ENCODE measurements around the gene TRAF2. TPM values are rescaled to one million over a fixed set of nuclear protein-coding genes. Genes with fewer than 3 reads are reported as not detected.
A peak's percentile ranks its signal among the peaks of the same experiment; 100 is the strongest.

The TRAF2 gene
- total RNA-seq, 2 donors from 2014 or later, result 53.5 to 73.3 TPM

DNA sequence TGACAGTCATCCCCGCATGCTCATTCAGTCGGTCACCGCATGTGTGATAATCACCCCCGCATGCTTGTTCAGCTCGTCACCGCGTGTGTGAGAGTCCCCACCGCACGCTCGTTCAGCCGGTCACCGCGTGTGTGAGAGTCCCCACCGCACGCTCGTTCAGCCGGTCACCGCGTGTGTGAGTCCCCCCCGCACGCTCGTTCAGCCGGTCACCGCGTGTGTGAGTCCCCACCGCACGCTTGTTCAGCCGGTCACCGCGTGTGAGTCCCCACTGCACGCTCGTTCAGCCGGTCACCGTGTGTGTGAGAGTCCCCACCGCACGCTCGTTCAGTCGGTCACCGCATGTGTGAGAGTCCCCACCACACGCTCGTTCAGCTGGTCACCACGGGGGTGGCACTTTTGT lies 3.5 kb downstream of the TRAF2 start:
- Mint-ChIP-seq H3K36me3 (ENCODE audit: insufficient read depth in 2 of 2) (peaks cover 4 to 16% of the 10 kb centered on the region in 2 donors), H3K27me3 (ENCODE audit: low read depth) (no peaks in the 10 kb centered on the region), H3K4me1 (ENCODE audit: low read depth) (peaks cover 22% of the 10 kb centered on the region), H3K9me3 (no peaks in the 10 kb centered on the region), H3K27ac (peak overlapping the region; percentile 42), H3K4me3 (no peak overlapping the region)
- DNase-seq (no peak), ATAC-seq (replicated peaks in 1 of 2) (no peak)

DNA sequence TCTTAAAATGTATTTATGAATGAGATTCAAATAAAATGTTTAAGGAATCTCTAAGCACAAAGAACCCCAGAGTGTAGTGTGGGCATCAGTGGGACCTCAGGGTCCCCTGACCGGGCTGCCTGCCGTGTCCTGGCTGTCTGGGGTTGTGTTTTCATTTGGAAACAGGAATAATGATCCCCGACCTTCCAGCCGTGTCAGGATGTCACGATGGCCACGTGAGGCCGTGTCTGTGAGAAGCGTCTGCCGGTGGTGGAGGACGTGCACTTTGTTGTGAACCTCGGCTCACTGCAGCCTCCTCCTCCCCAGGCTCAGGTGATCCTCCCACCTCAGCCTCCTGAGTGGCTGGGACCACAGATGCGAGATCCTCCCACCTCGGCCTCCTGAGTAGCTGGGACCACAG lies 4.3 kb downstream of the TRAF2 start:
- H3K27ac Mint-ChIP-seq, result no peak overlapping the region
- H3K9me3 Mint-ChIP-seq, result no peaks in the 10 kb centered on the region
- no peak for DNase-seq
- H3K27me3 Mint-ChIP-seq (ENCODE audit: low read depth), result no peaks in the 10 kb centered on the region
- H3K4me3 Mint-ChIP-seq, result no peak overlapping the region
- H3K4me1 Mint-ChIP-seq (ENCODE audit: low read depth), result peaks cover 17% of the 10 kb centered on the region
- H3K36me3 Mint-ChIP-seq (ENCODE audit: insufficient read depth in 2 of 2), result peaks cover 4 to 16% of the 10 kb centered on the region in 2 donors
- no peak for ATAC-seq (replicated peaks in 1 of 2)

DNA sequence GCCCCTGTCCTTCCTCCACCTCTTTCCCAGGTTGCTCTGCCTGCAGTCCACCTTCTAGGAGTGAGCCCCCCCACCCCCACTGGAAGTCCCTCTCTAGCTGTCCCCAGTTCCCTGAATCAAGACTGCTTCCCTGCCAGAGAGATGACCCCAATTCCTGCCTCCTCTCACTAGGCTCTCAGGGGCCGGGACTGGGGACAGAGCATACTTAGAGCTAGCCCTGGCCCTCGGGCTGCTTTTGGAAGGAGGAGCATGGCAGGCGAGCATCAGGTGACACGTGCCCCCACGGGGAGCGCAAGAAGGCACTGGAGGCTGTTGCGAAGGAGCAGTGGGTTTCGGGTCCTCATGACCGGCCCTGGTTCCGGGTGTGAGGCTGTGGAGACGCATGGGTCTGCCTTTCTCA lies 9.7 kb downstream of the TRAF2 start:
- H3K36me3 Mint-ChIP-seq (ENCODE audit: insufficient read depth in 2 of 2), result peaks cover 7 to 22% of the 10 kb centered on the region in 2 donors
- no peak overlapping the region for H3K4me3 Mint-ChIP-seq
- H3K9me3 Mint-ChIP-seq, result no peaks in the 10 kb centered on the region
- ATAC-seq (replicated peaks in 1 of 2) (no peak), DNase-seq (no peak)
- no peaks in the 10 kb centered on the region for H3K27me3 Mint-ChIP-seq (ENCODE audit: low read depth)
- H3K27ac Mint-ChIP-seq, result peak overlapping the region; percentile 9
- H3K4me1 Mint-ChIP-seq (ENCODE audit: low read depth), result peaks cover 21% of the 10 kb centered on the region

DNA sequence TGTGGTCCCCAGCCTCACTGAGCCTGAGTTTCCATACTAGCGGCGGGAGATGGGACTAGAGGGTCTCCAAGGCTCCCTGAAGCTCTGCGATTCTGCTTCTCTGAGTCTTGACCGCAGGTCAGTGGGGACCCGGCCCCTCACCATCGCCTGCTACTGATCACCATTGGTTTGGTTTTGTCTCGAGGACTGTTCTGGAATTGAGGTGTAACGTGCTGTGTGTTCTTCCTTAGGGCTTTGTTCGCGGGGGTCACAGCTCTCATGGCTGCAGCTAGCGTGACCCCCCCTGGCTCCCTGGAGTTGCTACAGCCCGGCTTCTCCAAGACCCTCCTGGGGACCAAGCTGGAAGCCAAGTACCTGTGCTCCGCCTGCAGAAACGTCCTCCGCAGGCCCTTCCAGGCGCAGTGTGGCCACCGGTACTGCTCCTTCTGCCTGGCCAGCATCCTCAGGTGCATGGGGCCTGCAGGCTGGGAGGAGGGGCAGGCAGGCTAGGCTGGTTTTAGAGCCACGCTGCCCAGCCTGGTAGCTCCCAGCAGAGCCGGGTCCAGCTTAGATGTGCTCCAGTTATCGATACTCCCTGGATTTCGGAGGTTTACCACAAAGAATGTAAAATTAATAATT lies 12.3 kb downstream of the TRAF2 start:
- DNase-seq (no peak), ATAC-seq (replicated peaks in 1 of 2) (no peak)
- peaks cover 9 to 28% of the 10 kb centered on the region in 2 donors for H3K36me3 Mint-ChIP-seq (ENCODE audit: insufficient read depth in 2 of 2)
- peaks cover 46% of the 10 kb centered on the region for H3K4me1 Mint-ChIP-seq (ENCODE audit: low read depth)
- H3K4me3 Mint-ChIP-seq, result no peak overlapping the region
- no peaks in the 10 kb centered on the region for H3K9me3 Mint-ChIP-seq
- no peak overlapping the region for H3K27ac Mint-ChIP-seq
- no peaks in the 10 kb centered on the region for H3K27me3 Mint-ChIP-seq (ENCODE audit: low read depth)

DNA sequence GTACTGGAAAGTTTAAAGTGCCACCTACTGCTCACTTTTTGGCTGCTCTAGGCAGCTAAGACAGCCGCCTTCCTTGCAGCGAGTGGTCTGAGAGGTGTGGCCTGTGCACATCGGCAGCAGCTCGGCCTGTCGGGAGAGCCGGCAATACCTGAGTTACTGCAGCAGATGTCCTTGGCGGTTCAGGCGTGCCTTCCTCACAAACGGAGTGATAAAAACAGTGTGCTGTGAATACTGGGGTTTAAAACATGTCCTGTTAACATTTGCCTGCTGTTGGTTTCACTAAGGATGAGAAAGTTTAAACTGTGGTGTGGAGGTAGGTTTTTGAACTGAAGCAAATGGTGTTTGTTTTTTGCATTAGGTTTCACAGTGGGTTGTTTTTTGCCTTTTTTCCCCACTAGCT lies 12.9 kb downstream of the TRAF2 start:
- ATAC-seq (replicated peaks in 1 of 2), result no peak
- Mint-ChIP-seq H3K27me3 (ENCODE audit: low read depth) (no peaks in the 10 kb centered on the region), H3K4me3 (no peak overlapping the region), H3K4me1 (ENCODE audit: low read depth) (peaks cover 47% of the 10 kb centered on the region), H3K36me3 (ENCODE audit: insufficient read depth in 2 of 2) (peaks cover 9 to 28% of the 10 kb centered on the region in 2 donors), H3K27ac (no peak overlapping the region), H3K9me3 (no peaks in the 10 kb centered on the region)
- no peak for DNase-seq

DNA sequence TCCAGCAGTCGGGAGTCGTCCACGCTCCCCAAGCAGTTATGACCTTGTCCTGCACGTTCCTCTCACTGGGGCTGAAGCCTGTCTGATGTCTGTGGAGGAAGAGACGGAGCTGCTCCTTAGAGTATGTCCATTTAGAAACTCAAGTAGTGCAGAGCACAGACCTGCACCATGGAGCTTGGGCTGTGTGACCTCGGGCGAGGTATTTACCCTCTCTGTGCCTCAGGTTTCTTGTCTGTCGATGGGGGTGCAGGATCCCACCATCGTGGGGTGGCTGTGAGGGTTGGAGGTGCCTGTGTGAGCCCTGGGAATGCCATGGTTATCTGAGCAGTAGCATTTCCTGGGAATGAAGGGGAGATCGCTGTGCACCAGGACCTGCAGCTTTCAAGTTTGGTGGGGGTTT lies 14.2 kb downstream of the TRAF2 start:
- Mint-ChIP-seq H3K27me3 (ENCODE audit: low read depth) (no peaks in the 10 kb centered on the region), H3K36me3 (ENCODE audit: insufficient read depth in 2 of 2) (peaks cover 7 to 23% of the 10 kb centered on the region in 2 donors), H3K9me3 (no peaks in the 10 kb centered on the region), H3K4me1 (ENCODE audit: low read depth) (peaks cover 46% of the 10 kb centered on the region), H3K27ac (peak overlapping the region; percentile 82), H3K4me3 (peak overlapping the region; percentile 26 to 35)
- no peak for ATAC-seq (replicated peaks in 1 of 2)
- no peak for DNase-seq

DNA sequence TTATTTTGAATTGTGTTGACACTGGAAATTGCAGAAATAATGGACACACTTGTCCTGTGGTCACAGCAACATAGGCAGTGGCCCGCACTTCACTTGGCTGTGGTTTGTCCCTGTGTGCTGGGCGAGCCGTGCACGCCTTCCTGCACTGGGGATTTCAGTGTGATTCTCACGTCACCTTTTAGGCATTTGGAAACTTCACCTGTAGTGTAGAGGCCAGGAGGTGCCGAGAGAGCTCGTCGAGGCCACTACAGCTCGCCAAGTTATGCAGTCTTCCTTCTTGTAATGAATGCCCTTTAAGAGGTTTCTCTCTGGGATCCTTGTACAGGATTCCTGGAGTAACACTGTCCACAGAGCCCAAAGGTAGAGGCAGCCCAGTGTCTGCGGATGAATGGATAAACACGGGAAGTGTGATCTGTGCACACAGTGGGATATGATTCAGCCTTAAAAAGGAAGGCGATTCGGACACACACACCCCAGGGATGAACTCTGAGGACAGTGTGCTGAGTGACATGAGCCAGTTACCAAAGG lies 14.7 kb downstream of the TRAF2 start:
- DNase-seq (no peak), ATAC-seq (replicated peaks in 1 of 2) (no peak)
- Mint-ChIP-seq H3K36me3 (ENCODE audit: insufficient read depth in 2 of 2) (peaks cover 7 to 25% of the 10 kb centered on the region in 2 donors), H3K27me3 (ENCODE audit: low read depth) (no peaks in the 10 kb centered on the region), H3K4me3 (peak overlapping the region; percentile 82 to 89), H3K27ac (peak overlapping the region; percentile 92), H3K4me1 (ENCODE audit: low read depth) (peaks cover 49% of the 10 kb centered on the region), H3K9me3 (no peaks in the 10 kb centered on the region)

DNA sequence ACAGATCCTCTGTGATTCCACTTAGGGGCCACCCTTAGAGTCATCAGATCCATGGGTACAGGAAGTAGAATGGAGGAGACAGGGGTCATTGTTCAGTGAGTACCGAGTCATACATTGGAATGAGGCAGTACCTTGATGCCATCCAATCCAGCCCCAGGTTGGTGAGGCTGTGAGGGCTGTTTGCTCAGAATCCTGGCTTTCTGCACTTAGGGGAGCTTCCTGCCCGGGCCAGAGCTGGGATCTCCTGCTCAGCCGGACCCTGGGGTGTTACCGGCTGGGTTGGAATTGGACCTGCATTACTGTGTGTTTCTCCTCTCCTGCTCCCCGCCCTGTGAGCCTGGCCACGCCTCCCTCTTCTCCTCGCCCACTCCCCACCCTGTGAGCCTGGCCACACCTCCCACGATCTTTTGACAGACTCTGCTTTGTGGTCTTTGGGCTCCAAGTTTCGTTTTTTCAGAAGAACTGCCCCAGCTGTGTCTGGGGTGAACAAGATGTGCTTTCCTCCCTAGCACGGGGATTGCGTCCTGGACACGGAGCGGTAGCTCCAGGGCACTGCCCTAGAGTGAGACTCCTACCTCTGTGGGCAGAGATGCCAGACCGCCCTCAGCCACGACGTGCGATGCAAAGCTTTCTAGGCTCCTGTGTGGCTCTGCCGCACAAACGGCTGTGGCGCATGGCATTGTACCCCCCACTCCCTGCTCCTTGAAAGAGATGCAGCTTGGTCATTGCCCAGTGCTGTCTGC lies 15.4 kb downstream of the TRAF2 start:
- DNase-seq (peak; percentile 81 to 87), ATAC-seq (replicated peaks in 1 of 2) (peak; percentile 76 to 84)
- Mint-ChIP-seq H3K4me3 (peak overlapping the region; percentile 82 to 89), H3K27ac (peak overlapping the region; percentile 92), H3K36me3 (ENCODE audit: insufficient read depth in 2 of 2) (peaks cover 7 to 27% of the 10 kb centered on the region in 2 donors), H3K4me1 (ENCODE audit: low read depth) (peaks cover 49% of the 10 kb centered on the region), H3K27me3 (ENCODE audit: low read depth) (no peaks in the 10 kb centered on the region), H3K9me3 (no peaks in the 10 kb centered on the region)

DNA sequence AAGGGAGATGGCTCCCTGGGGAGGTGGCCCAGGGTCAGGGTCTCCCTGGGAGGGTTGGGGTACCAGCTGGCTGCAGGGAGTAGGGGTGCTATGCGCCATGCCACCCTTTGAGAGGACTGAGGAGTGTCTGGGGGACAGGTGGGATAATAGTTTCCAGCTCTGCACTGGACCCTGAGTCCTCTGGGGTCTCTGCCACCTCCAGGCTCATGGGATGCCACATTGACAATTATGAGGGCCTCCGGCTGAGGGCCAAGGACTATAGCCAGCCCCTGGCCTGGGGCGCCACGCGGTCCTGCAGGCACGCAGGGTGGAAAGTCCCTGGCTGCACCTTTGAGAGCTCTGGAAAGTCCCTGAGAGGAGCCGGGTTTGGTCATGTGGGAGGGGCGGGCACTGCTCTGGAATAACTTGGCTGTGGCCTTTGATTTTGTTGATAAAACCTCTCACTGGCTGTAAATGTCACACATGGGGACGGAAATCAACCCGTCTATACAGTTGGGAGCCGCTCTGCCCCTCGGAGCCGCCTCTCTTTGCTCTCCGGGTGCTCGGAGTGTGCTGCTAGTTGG lies 16.0 kb downstream of the TRAF2 start:
- Mint-ChIP-seq H3K27me3 (ENCODE audit: low read depth) (no peaks in the 10 kb centered on the region), H3K9me3 (no peaks in the 10 kb centered on the region), H3K27ac (peak overlapping the region; percentile 92), H3K36me3 (ENCODE audit: insufficient read depth in 2 of 2) (peaks cover 10 to 31% of the 10 kb centered on the region in 2 donors), H3K4me1 (ENCODE audit: low read depth) (peaks cover 49% of the 10 kb centered on the region), H3K4me3 (peak overlapping the region; percentile 82 to 89)
- ATAC-seq (replicated peaks in 1 of 2) (peak; percentile 87 to 89), DNase-seq (peak; percentile 87 to 89)

DNA sequence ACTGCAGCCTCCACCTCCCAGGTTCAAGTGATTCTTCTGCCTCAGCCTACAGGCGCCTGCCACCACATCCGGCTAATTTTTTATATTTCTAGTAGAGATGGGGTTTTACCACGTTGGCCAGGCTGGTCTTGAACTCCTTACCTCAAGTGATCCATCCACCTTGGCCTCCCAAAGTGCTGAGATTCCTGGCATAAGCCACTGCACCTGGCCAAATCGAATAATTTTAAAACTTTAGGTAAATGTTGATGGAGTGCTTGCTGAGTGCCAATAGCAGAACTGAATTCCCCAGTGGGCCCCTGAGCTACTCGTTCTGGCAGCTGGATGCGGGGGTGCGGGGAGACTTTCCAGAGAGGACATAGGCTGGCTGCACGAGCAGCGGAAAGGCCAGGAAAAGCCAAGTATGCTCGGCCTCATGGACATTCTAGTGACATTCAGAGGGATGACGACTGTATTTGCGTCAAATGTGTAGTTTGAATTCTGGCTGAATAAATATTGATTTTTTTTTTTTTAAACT lies 16.8 kb downstream of the TRAF2 start:
- H3K4me3 Mint-ChIP-seq, result peak overlapping the region; percentile 22 to 89
- no peaks in the 10 kb centered on the region for H3K27me3 Mint-ChIP-seq (ENCODE audit: low read depth)
- H3K36me3 Mint-ChIP-seq (ENCODE audit: insufficient read depth in 2 of 2), result peaks cover 10 to 34% of the 10 kb centered on the region in 2 donors
- DNase-seq, result no peak
- H3K4me1 Mint-ChIP-seq (ENCODE audit: low read depth), result peaks cover 49% of the 10 kb centered on the region
- peak overlapping the region; percentile 97 for H3K27ac Mint-ChIP-seq
- H3K9me3 Mint-ChIP-seq, result no peaks in the 10 kb centered on the region
- no peak for ATAC-seq (replicated peaks in 1 of 2)

DNA sequence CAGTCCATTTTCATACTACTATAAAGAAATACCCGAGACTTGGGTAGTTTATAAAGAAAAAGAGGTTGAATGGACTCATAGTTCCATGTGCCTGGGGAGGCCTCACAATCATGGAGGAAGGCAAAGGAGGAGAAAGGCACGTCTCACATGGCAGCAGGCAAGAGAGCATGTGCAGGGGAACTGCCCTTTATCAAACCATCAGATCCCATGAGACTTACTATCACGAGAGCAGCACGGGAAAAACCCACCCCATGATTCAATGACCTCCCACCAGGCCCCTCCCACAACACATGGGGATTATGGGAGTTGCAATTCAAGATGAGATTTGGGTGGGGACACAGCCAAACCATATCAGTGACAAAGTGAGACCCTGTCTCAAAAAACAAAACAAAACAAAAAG lies 19.9 kb downstream of the TRAF2 start:
- peak overlapping the region; percentile 86 for H3K27ac Mint-ChIP-seq
- H3K27me3 Mint-ChIP-seq (ENCODE audit: low read depth), result no peaks in the 10 kb centered on the region
- no peak for DNase-seq
- no peak overlapping the region for H3K4me3 Mint-ChIP-seq
- ATAC-seq (replicated peaks in 1 of 2), result no peak
- H3K9me3 Mint-ChIP-seq, result no peaks in the 10 kb centered on the region
- peaks cover 35% of the 10 kb centered on the region for H3K4me1 Mint-ChIP-seq (ENCODE audit: low read depth)
- peaks cover 7 to 27% of the 10 kb centered on the region in 2 donors for H3K36me3 Mint-ChIP-seq (ENCODE audit: insufficient read depth in 2 of 2)

DNA sequence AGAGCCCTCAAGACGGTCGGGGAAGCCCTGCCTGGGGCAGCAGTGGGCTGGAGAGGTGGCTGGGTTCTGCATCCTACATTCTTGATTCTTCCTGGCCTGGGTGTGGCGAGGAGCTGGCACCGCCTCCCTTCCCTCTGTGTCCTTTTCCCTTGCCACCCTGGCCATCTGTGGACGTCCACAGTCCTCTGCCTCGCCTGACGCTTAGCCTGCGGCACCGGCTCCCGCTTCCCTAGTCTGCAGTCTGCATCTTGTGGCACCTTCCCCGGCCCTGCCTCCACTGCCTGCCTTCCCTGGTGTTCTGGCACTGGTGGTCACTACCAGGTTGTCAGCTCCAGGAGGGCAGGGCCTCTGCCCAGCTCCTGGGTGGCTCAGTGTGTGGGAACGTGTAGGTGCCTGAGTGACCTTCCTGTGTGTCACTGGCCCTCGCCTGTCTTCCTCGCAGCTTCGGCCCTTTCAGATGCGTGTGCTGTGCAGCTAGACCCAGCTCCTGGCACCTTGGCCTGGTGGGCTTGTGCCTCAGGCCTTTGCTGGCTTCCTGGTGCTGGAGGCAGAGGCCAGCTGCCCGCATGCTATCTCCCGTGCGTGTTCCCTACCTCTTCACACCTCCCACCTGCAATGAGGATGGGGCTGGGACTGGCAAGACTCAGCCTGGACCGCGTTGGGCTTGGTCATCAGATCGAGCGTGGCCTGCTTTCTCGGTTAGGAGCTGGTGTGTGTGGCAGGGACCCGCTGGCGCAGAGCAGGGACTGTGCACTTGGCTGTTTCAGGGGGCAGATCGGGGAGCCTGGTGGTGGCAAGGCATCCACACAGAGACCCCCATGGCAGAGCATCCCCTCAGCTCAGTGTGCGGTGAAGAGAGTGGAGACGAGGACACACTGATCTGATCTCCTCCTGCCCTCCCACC lies 20.9 kb downstream of the TRAF2 start:
- Mint-ChIP-seq H3K36me3 (ENCODE audit: insufficient read depth in 2 of 2) (peaks cover 7 to 27% of the 10 kb centered on the region in 2 donors), H3K4me1 (ENCODE audit: low read depth) (peaks cover 25% of the 10 kb centered on the region), H3K27ac (peak overlapping the region; percentile 71), H3K27me3 (ENCODE audit: low read depth) (no peaks in the 10 kb centered on the region), H3K4me3 (no peak overlapping the region), H3K9me3 (no peaks in the 10 kb centered on the region)
- DNase-seq, result no peak
- ATAC-seq (replicated peaks in 1 of 2), result no peak

All from activated T-cell treated with anti-CD3 and anti-CD28 coated beads, Interleukin-2, amount 50 U/mL, for 72 hours (primary cell).